ENCODE data around the gene MMP7.

Gene MMP7

DNA sequence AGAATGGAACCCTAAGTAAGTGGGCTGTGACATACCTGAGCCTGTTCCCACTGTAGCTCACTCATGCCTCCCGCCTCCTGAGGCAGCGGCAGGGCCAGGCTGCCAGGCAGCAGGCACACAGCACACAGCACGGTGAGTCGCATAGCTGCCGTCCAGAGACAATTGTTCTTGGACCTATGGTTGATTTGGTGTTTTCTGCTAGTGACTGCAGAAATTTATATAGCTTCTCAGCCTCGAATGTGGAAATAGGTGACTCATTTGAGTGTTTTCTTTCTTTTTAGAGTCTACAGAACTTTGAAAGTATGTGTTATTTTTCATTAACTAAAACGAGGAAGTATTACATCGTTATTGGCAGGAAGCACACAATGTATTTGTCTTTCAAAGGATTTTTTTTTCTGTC lies at the start of gene MMP7:
Gene MMP7, minus strand, starts transcription at position 190 of the 400 bp plus-strand sequence. Its CDS starts 47 bp downstream, at position 143.
- DNase-seq (ENCODE audit: low read depth) = no peak

GRCh38 chr11:102577723-102578122 lies 47.2 kb upstream of the MMP7 start:
- DNase-seq (ENCODE audit: low read depth) = no peak

DNA sequence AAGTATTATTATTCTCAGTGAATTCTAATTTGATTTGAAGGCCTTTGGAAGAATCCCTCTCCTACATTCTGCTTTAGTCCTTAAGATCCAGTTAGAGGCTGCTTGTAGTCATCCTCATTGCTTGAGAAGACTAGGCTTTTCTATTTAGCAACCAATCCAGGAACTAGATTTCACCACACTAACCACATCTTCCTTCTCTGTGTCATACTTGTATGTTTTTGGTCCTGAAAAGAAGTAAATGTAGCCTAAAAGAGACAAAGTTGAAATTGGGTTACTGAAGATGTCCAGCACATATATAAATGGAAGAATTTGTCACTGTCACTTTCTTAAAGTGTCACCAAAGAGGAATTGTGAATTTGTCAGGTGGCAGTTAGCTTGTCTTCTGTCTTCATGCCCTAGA lies 46.6 kb upstream of the MMP7 start:
- DNase-seq (ENCODE audit: low read depth) = no peak

DNA sequence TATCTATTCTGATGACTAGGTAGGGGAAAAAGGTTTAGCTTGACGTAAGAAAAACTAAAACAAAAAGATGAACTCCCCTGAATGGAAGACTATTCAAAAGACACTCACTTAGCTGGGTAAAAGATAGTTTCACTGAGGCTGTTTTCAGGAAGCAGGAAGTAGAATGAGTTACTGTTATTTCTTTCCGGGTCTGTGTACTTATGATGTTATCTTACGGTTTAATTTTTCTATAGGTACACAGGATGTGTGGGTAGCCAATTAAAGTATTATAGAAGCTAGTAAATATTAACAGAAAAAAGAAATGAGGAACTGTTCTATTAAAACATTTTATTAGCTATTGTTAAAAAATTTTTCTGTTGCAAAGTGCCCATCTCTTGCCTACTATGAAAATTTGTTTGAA lies 45.8 kb upstream of the MMP7 start:
- no peak for DNase-seq (ENCODE audit: low read depth)

GRCh38 chr11:102575012-102575411 lies 44.5 kb upstream of the MMP7 start:
- no peak for DNase-seq (ENCODE audit: low read depth)

DNA sequence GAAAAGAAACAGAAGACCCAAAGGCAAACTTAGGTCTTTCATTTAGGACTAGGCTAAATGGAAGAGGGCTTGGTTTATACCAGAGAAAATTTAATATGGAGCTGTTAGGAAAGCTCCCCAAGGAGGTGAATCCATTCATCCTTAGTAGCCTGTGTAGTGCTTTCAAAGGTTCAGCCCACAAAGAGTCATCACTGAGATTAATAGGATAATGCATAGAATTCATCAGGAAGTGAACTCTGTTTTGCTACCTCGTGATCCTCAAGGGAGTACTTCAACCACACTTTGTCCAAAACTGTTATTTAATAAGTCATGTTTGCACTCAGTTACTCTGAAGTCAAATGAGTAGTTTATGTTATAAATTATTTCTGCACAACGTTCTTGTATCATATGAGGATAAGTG lies 43.3 kb upstream of the MMP7 start:
- no peak for DNase-seq (ENCODE audit: low read depth)

DNA sequence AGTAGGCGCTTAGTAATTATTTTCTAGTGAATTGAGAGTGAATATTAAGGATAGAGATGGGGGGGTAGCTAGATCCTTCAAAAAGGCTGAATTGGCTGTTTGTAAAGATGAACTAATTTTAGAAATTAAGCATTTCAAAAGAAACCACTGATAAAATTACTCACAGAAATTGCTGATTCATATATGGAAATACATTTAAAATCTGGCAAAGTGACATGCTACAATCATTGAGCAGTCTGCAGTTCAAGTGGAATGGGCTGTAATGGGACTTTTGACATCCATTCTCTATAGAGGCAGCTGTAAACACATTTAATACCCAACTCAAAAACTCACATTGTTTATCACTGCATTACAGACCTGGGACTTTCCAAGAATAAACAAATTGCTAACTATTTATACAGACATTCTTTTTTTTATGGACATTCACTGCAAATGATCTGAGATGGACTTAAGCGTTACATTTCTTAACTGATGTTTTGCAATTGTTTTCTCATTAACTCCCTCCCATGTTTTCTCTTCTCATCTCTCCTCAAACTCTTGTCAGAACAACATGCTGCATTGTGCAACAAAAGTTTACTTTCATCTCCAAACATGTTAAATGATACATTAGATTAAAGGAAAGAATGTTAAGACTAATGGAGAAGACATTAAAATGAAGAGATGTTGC lies 42.1 kb upstream of the MMP7 start:
- DNase-seq (ENCODE audit: low read depth) = no peak

DNA sequence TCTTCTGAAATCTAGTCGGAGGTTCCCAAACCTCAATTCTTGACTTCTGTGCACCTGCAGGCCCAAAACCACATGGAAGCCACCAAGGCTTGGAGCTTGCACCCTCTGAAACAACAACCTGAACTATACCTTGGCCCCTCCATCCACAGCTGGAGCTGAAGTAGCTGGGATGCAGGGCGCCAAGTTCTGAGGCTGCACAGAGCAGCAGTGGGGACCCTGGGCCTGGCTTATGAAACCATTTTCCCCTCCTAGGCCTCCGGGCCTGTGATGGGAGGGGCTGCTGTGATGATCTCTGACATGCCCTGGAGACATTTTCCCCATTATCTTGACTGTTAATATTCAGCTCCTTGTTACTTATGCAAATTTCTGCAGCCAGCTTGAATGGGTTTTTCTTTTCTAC lies 38.3 kb upstream of the MMP7 start:
- no peak for DNase-seq (ENCODE audit: low read depth)

DNA sequence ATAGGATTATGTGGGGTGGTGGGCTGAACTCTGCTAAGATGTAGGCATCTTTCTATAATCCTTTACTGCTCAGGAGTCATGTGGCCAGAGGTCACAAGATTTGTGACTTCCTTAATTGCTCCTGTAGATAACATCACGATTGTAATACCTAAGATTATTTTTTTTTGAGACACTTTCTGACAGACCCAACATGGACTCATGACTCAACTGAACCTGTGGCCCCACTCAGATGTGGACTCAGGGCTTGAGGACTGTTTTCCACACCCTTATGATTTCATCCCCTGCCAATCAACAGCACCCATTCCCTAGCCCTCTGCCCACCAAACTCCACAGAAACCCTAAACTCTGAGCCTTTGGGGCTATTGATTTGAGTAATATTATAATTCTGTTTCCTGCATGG lies 35.6 kb upstream of the MMP7 start:
- no peak for DNase-seq (ENCODE audit: low read depth)

- DNase-seq (ENCODE audit: low read depth) = no peak
Measured at GRCh38 chr11:102564110-102564509, 33.6 kb upstream of the MMP7 start.

DNA sequence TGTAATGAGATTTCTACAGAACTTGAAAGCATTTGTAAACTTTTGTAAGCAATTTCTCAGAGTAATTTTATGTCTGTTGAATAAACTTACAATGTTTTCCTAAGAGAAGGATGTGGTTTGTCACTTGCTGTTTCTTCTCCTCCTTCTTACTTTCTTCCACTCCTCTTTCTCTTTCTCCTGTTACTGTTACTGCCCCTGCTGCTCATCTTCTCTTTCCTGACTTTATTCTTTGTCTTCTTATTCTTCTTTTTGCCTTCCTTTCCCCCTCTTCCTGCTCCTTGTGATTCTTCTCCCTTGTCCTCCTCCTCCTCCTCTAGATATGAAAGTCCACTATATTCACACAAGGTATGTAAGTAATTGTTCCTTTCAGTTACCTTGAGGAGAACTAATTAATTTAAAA lies 31.1 kb upstream of the MMP7 start:
- no peak for DNase-seq (ENCODE audit: low read depth)

- no peak for DNase-seq (ENCODE audit: low read depth)
Measured at GRCh38 chr11:102560555-102561011, 30.0 kb upstream of the MMP7 start.

DNA sequence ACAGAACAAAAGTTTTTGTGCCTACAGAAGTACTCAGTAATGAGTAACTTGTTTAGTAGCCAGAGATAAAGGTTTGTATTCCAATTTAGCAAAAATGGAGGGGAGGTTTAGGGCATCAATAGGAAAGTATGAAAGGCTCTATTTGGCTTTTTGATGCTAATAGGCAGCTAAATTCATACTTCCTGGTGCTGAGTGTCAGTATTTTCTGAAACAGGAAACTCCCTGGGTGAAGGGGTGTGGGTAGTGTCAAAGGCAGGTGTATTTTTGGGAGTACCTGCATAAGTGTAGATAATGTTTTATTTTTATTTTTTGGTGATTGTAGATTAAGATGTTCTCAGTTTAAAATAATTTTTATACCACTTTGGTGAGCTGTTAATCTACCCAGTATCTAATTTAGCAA lies 29.3 kb upstream of the MMP7 start:
- DNase-seq (ENCODE audit: low read depth) = no peak

DNA sequence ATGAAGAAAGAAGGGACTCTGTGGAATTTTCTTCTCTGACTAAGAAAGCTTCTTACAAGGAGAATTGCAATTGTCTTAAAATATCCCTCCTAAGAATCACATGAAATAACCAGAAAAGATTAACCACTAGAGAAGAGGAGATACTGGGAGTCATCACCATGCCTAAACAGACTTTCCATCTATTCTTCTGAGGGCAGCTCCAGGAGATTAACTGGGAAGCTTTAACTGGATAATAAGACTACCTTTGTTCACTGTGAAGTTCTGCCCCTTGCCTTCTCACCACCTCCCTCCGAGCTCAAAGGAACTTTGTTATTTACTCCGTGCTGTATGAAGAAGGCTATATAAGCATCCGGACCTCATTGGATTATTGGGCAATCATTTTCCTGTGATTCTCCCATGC lies 24.5 kb upstream of the MMP7 start:
- DNase-seq (ENCODE audit: low read depth) = no peak

DNA sequence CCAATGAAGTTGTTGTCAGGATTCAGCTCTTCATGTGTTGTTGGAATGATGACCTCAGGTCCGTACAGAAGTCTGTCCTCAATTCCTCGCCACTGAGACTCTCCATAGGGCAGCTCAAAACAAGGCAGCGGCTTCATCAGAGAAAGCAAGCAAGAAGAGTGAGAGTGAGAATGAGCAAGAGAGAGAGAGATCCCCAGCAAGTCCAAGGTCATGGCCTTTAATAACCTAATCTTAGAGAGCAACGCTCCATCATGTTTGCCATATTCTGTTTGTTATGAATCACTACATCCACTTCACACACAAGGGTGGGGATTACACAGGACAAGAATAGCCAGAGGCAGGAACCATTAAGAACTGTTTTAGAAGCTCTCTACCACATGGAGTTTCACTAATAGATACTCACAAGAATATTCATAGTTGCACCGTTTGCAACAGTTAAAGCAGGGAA lies 23.3 kb upstream of the MMP7 start:
- no peak for DNase-seq (ENCODE audit: low read depth)

DNA sequence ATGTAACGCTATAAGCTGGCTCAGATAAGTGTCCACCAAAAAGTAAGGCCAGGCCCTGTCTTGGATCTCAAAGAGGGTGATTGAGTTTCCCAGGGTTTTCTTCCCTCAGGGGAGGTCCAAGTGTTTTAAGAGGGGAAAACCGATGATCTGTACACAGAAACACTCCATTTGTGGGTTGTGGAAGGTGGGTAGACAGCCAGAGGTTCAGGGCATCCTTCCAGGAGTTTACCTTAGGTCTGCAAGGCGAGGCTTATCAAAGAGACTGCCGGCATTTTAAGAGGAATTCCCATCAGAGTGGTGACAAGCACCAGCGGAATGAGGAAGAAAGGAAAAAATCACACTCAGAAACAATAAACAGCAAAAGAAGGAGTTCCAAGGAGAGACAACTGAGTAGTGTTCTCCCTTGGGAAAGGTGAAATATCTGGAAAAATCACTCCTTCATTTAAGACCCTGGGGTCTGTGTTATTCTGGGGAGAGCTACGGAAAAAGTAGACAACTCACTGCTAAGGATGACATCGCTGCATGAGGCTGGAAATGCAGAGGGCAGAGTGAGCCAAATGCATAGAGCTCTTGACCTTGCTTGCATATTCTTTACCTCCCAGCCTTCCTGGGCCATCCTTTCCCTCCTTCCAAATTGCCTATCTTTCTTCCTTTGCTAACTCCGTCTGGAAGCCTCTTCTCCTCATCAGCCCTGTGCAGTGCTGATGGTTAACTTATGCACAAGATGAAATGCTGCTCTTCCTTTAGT lies 22.1 kb upstream of the MMP7 start:
- DNase-seq (ENCODE audit: low read depth) = no peak

DNA sequence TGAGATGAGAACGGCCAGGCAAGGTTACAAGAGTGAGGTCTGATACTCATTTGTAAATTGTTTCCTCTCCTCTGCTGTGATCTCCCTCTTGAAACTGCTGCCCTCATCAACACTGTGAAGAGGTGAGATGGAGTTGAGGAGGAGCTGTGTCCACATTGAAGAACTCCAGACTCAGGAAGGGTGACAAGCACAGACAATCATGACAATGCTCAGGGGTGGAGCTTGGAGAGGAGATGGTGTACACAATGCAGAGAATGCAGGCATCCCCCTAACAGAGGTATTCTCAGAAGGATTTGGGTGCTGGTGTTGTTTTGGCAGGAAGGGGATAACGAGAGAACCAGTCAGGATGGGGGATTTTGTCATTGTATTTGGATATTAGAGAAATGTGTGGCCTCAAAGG lies 21.5 kb upstream of the MMP7 start:
- DNase-seq (ENCODE audit: low read depth) = no peak

DNA sequence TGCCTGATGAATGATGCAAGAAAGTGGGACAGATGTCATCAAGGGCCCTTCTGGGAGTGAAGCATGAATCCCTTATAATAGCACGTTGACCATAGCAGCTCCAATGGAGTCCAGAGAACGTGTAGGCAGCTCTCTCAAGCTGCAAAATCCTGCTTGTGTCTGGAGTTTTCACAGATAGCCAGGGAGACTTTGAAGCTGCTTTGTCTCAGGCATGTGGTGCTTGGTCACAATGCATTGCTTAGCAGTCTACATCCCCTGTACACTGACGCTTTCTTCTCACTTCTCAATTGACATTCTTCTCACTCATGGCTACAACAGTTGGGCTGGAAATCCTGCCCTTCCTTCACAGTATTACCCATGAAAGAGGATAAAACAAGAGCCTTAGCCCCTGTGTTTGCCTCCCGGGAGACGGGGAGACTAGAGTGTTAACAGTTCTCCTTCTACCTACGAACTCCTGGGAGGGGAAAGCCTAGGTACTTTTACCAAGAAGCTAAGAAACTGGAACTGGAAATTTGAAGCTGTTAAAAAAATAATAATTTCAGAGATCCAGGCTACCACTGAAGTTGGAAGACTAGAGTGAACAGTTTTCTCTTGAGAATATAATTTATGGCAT lies 20.7 kb upstream of the MMP7 start:
- DNase-seq (ENCODE audit: low read depth) = no peak

DNA sequence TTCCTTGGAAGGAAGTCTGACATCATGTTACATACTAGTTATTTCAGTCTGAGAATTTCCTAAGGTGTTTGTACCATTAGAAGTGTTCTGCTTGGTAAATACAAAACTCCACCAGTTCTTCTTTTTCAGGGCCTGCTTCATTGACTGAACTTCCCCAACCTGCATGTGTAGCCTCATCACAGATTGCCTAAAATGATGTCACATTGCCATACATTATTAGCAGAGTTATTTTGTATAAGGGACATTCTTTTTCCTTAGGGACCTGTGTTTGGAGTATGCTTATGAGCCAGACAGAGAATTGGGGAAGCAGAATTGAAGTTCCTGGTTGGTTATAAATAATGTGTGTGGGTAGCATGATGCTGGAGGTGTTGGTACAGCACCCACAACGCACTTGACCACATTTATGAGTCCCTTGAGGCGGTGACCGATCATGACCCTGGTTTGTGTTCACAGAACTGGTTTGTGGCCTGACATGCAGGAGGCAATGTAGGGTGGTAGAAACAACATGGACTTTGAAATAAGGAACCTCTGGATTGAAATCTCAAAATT lies 16.4 kb upstream of the MMP7 start:
- DNase-seq (ENCODE audit: low read depth) = no peak

- DNase-seq (ENCODE audit: low read depth) = no peak
Measured at GRCh38 chr11:102546427-102546826, 15.9 kb upstream of the MMP7 start.

DNA sequence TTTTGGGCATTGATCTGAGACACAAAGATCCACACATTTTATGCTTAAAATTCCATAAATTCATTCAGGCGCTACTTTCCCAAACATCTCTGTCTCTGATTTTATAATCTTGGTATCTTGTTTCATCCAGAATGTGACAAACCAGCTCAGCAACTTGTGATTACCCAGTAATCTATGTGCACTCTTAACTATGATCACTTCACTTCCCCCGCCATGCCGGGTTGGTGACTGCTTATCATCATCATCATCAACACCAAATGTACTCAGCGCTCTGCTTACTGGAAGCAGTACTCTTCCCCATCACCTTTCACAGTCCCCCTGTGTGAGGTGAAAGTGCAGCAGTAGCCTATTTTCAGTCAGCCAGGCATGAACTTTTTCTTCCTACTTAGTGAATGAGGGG lies 15.2 kb upstream of the MMP7 start:
- DNase-seq (ENCODE audit: low read depth) = no peak

- no peak for DNase-seq (ENCODE audit: low read depth)
Measured at GRCh38 chr11:102544594-102544993, 14.0 kb upstream of the MMP7 start.

DNA sequence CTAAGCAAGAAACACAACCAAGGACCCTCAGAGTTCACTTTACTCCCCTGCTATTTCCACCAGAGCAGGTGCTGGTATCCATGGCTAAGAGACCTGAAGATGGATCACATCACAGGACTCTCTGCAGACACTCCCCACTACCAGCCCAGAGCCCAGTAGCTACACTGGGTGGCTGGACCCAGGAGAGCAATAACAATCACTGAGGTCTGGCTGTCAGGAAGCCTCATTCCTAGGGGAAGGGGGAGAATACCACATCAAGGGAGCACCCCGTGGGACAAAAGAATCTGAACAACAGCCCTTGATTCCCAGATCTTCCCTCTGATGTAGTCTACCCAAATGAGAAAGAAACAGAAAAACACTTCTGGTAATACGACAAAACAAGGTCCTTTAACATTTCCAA lies 9.0 kb upstream of the MMP7 start:
- no peak for DNase-seq (ENCODE audit: low read depth)
